GM15510 (cell line): ENCODE measurements around the gene PSMA6.

Source experiments
- POLR2A ChIP-seq: IDR thresholded peaks from 3 replicates; pipeline ENCODE4 v1.6.1; 2011; ENCODE audit warnings: borderline replicate concordance; ENCODE audit not compliant: insufficient read length; ENCODE audit errors: extremely low read depth

PSMA6 gene

DNA sequence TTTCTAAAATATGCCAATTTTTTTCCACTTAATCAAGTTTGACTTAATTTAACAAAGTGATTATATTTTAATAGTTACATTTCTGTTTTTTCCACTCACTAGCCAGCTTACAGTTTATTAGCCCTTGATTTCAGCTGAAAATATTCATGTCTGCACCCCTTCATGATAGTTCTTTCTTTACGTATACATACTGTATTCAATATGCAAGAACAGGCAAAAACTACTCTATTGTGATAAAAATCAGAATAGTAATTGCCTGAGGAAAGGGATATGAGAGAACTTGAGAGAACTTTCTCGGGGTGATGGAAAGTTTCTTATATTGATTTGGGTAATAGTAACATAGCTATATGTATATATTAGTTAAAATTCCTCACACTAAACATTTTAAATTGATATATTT lies 17.4 kb upstream of the PSMA6 start:
- no peak for TF ChIP-seq POLR2A

DNA sequence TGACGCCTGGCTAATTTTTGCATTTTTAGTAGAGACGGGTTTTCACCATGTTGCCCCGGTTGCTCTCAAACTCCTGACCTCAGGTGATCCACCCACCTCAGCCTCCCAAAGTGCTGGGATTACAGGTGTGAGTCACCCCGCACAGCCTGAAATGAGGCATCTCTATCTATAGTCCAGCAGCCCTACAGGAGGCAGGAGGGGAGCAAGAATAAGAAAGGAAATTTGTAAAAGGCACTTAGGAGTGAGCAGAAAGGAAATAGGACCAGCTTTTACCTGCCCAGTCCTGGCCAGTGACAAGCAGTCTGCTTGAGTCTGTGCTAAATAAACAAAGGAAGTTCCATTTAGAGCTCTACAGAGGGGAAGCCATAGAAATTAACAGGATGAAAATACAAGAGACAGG lies 15.0 kb upstream of the PSMA6 start:
- TF ChIP-seq POLR2A = no peak

DNA sequence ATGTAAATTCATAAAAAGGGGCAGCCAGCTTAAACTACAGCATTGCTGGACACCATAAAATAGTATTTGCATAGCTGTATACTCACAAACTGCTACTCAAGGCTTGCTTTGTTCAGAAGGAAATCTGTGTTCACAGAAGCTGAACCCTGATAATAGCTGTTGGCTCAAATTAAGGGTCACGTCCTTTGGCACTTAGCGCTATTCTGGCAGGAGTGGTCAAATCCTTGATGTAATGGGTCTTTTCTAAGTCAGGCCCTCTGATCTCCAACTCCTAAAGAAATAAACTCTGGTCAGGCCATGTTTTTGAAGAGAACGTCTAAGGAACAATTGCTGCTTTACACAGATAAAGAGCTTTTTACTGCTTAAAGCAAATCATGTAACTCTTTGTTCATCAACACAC lies 12.8 kb upstream of the PSMA6 start:
- no peak for TF ChIP-seq POLR2A

DNA sequence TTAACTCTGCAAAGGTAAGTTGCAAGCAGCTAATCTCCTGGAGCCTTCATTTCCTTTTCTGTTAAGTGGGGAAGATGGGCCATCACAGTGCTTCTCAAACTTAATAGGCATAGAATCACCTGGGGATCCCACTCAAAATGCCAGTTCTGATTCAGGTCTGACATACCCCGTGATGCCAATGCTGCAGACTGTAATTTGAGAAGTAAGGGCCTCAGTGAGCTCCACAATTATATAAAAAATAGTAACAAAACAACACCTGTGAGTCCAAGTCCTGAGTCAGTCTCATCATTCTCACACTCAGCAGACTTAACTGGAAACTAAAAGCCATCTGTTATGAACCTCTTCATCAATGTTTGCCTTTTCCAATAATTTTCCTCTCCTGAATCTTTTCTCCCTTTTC lies 10.8 kb upstream of the PSMA6 start:
- no peak for TF ChIP-seq POLR2A

DNA sequence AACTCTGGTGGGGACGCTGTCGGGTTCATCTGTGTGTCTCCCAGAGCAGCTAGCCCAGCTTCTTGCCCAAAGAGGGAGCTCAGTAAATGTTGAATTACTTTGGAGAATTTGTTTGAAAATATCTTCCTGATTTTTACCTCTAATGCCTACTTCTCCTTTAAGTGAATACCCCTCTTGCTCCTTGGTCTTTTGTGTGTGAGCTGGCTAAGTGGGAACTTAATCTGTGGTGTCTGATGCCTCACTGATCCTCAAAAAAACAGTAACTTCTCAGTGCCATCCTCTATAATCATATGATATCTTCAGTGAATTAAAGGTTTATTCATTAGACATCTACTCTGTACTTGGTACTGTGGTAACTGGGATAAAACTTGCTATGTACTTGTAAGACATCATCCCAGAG lies 7.7 kb upstream of the PSMA6 start:
- TF ChIP-seq POLR2A = no peak

DNA sequence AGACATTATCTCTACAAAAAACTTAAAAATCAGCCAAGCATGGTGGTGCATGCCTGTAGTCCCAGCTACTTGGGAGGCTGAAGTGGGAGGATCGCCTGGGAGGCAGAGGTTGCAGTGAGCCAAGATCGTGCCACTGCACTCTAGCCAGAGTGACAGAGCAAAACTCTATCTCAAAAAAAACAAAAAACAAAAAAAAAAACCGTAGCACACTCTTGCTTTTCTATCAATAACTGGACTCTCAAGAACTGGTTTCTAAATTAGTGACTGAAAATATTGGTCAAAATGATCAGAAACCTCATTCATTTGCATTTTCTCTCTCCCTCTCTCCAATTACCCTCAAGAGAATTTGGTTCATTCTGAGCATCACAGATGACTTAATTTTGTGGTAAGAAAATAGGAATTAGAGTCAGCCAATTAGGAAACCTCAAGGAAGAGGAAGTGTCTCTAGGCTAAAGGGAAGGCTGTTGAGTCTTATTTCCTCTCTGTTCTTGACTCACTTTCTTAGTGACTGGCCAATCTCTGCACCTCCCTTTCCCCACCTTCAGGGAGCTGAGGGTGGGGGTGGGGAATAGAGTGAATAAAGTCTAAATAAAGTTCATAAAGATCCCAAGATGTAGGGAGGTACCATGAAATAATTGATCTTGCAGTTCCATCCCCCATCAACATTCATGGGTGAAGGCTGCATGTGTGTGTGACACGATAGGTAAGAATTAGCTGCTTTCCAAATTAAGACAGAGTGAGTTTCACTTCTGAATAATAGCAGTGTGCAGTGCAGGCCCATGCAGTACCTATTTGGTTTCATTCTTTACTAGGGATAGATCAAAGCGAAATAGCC lies 6.8 kb upstream of the PSMA6 start:
- TF ChIP-seq POLR2A = no peak

DNA sequence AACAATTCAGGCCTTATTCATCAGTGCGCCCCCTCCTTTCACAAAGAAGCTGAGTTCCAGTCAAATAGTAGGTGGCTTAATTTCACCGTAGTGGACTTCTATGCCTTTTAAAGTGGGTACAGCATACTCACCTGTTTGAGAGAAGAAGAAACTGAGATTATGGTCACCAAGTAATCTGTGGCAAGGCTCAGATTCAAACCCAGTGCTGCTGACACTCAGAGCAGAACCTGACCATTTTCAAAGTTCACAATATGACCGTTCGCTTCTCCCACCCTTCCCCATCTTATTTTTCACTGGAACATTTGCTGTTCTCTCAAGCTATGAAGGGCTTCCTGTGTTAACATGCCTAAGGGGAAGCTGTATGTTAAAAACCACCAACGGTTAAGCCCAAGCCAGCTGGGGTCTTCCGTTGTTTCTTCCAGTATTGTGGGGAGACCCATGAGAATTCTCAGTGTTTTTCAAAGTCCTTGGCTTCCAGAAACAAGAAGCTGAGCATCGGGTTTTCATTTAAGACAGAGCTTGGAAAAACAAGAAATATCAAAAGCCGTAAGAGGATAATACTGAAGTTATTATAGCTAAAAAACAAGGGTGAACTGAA lies 6.1 kb upstream of the PSMA6 start:
- TF ChIP-seq POLR2A = no peak

DNA sequence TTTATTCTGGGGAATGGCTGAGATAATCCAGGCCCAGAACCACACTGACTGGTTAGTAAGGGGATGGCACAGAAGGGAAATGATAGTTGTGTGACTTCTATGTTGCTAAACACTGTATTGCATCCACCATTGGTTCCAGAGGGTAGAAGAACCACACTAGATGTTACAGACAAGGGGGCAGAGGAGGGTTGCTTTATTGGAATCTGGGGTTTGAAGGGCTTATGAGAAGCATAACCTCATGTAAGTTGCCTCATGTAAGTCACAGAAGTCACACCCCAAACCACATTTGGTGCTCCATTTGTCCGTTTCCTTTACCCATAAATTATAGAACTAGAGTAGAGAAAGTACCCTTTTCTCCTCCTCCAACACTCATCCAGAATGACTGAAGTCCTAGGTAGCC lies 5.5 kb upstream of the PSMA6 start:
- TF ChIP-seq POLR2A = no peak

DNA sequence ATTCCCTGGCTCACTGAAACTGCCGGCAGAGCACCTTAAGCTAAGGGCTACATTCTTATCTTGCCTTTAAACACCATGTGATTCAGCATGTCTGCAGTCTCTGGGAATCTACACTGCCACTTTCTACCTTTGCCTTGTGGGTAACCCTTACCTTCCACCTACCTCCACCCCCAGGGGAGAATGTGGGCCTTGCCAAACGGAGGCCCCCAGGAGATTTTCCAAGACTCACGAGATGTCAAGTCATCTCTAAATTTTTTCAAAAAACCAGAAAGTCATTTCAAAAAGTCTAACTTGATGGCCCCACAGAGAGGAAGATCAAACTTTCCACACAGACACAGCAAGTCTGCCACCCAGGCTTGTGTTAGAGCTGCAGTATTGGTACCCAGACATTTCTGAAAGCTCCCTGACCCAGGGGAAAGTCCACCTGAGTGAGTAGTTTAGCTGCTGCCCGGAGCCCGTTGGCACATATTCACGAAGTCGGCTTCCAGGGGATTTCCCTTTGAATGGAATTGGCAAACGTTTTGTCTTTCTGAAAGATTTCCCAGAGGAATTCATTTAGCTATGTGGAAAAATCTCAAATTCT lies 4.7 kb upstream of the PSMA6 start:
- no peak for TF ChIP-seq POLR2A

DNA sequence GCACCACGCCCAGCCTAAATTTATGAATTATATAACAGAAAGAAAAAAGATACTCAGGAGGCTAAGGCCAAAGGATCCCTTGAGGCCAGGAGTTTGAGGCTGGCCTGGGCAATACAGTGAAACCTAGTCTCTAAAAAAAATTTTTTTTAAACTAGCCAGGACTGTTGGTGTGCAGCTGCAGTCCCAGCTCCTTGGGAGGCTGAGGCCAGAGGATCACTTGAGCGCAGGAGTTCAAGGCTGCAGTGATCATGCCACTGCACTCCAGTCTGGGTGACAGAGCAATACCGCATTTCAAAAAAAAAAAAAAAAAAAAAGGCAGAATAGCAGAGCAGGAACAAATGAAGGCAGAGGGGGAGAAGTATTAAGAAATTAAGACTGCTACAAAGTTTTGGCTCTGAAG lies 2.6 kb upstream of the PSMA6 start:
- TF ChIP-seq POLR2A = no peak

DNA sequence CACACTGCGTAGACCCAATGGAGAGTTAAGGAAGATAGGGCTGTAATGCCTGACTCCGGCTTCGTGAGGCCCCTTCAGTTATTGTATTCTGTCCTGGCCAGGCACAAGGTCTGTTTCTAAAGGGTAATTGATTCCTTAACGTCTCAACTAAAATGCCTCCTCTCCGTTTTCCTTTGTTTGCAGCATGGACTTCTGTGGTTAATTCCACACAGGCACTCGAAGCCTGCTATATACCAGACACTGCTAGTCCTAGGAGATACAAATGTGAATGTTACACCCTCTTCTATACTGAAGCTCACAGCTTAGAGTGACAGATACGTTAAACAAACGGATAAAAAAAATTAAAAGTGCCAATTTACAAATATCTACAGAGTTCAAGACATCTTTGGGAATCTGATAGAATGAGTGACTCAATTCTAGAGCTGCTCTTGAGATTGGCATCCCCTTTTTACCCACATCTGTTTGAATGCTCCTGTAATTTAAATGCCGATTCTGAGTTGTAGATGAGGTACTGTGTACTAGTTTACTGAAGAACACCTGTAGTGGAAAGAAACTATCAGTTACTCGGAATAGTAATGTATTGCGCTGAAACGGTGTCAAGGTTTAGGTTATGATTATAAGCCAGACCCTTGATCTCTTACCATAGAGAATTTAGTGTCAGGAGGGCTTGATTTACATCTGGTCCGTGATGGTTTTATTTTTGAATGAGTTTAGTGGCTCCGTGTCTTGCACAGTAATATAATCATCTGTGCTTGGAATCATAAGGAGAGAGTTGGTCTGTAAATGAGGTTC lies 784 bp downstream of the PSMA6 start:
- no peak for TF ChIP-seq POLR2A

DNA sequence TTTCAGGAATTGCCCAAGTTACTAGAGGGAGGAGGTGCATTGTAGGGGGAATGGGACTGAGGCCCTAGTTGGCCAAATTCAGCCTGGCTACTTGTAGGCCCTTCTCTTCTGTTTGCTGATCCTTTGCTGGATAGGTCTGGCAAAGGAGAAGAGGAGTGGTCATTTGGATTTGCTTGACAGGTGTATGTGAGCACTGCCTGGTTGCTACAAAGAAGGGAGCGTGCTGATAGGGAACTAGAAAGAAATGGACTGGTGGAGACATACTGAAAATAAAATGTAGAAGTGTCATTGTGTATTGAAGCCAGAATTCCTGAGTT lies 3.6 kb downstream of the PSMA6 start:
- no peak for TF ChIP-seq POLR2A

DNA sequence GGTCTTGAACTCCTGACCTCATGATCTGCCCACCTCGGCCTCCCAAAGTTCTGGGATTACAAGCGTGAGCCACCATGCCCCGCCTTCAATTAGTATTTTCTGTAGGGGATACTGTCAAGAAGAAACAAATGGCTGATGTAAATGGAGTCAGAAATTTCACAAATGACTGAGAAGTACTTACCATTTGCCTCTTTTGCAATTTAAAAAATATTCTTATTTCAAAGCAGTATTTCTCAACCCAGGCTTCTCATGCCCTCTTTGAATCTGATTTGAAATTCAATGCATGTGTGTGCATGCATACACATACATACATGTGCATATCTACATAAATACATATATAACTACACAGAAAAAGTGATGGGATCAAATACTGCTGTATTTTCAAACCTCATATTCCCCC lies 4.4 kb downstream of the PSMA6 start:
- no peak for TF ChIP-seq POLR2A

DNA sequence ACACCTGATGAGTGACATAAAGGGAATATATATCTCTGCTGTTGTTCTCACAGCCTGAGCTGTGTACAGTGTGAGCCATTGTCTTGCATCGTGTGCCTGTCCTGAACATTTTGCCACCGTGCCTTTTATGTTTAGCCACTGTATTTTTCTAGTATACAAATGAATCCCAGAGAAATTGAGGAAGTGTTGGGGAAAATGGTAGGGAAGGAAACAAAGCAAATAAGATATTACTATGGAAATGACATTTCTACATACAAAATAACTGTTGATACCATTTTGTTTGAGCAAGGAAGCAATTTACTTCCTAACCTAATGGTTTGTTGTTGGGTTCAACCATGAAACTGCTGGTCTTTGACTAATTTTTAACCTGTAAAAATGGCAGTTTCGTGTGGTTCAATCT lies 5.5 kb downstream of the PSMA6 start:
- TF ChIP-seq POLR2A = no peak

DNA sequence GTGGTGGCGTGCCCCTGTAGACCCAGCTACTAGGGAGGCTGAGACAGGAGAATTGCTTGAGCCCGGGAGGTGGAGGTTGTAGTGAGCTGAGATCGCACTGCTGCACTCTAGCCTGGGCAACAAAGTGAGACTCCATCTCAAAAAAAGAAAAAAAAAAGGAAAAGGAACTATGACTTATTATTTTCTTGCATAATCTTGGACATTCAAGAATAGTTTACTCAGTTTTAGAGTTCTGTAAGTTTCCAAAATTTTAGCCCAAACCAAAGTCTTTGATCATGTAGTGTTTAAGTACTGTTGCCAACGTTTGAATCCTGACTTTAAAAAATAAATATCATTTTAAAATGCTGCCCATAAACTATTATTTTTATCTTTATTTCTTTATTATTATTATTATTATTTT lies 6.2 kb downstream of the PSMA6 start:
- no peak for TF ChIP-seq POLR2A
